Activated T-helper 2 cell treated with anti-CD3 and anti-CD28 coated beads, Interferon-gamma antibody, Interleukin-2, Interleukin-4, amounts not matched to agents 10 μg/mL and 5 μg/mL and 100 μg/mL, durations not matched to agents 14 hours and 24 hours and 36 hours (primary cell): ENCODE measurements around the gene RHBDD1. TPM values are rescaled to one million over a fixed set of nuclear protein-coding genes. Genes with fewer than 3 reads are reported as not detected.

ENCODE experiments used
- DNase-seq: peaks from one replicate; pipeline ENCODE4 v3.0.0; 2021; ENCODE audit warnings: low spot score
- H3K27ac Mint-ChIP-seq: one replicate; pipeline ENCODE4 v1.8.0; 2021; ENCODE audit warnings: mixed read lengths
- H3K27me3 Mint-ChIP-seq: one replicate; pipeline ENCODE4 v1.8.0; 2021; ENCODE audit warnings: low read depth, mixed read lengths
- H3K36me3 Mint-ChIP-seq: one replicate; pipeline ENCODE4 v1.8.0; 2021; ENCODE audit warnings: low read depth, mixed read lengths
- H3K4me1 Mint-ChIP-seq: one replicate; pipeline ENCODE4 v1.8.0; 2021; ENCODE audit warnings: low read depth, mixed read lengths
- H3K4me3 Mint-ChIP-seq: one replicate; pipeline ENCODE4 v1.8.0; 2021; ENCODE audit warnings: low read depth, mild to moderate bottlenecking, moderate library complexity, mixed read lengths
- H3K9me3 Mint-ChIP-seq: one replicate; pipeline ENCODE4 v1.8.0; 2021; ENCODE audit warnings: mixed read lengths
- intact Hi-C: fragments of 100-400 bp; cut with micrococcal nuclease; formaldehyde crosslinking; loops from one replicate; pipeline ENCODE4 v1.15.1; 2023
- total RNA-seq: library from RNA; stranded (reverse); gene quantifications from 2 replicates; pipeline ENCODE4 v1.2.3, GENCODE V29; 2022

The RHBDD1 gene
- total RNA-seq, 1 donor from 2014 or later, result 40.9 TPM

- intact Hi-C loops, result no loop called here
- no peaks in the 10 kb centered on the region for H3K36me3 Mint-ChIP-seq
- no peak overlapping the region for H3K27ac Mint-ChIP-seq
- DNase-seq, result no peak
- no peak overlapping the region for H3K4me3 Mint-ChIP-seq
- H3K9me3 Mint-ChIP-seq, result no peaks in the 10 kb centered on the region
- no peaks in the 10 kb centered on the region for H3K27me3 Mint-ChIP-seq
- H3K4me1 Mint-ChIP-seq, result peaks cover 2% of the 10 kb centered on the region
These were observed 193.7 kb downstream of the RHBDD1 start for GRCh38 chr2:227029426-227030105.

GRCh38 chr2:227030789-227031188, 194.9 kb downstream of the RHBDD1 start:
- Mint-ChIP-seq H3K4me1 (no peaks in the 10 kb centered on the region), H3K9me3 (no peaks in the 10 kb centered on the region), H3K27me3 (peaks cover 2% of the 10 kb centered on the region), H3K27ac (no peak overlapping the region), H3K36me3 (no peaks in the 10 kb centered on the region), H3K4me3 (no peak overlapping the region)
- intact Hi-C loops, result no loop called here
- DNase-seq, result no peak

- Mint-ChIP-seq H3K36me3 (no peaks in the 10 kb centered on the region), H3K4me3 (no peak overlapping the region), H3K9me3 (no peaks in the 10 kb centered on the region), H3K27ac (no peak overlapping the region), H3K4me1 (no peaks in the 10 kb centered on the region), H3K27me3 (peaks cover 2% of the 10 kb centered on the region)
- intact Hi-C loops, result no loop called here
- DNase-seq, result no peak
These were observed 195.5 kb downstream of the RHBDD1 start for GRCh38 chr2:227031379-227031778.

- intact Hi-C loops, result no loop called here
- no peak overlapping the region for H3K27ac Mint-ChIP-seq
- peaks cover 2% of the 10 kb centered on the region for H3K27me3 Mint-ChIP-seq
- no peak overlapping the region for H3K4me3 Mint-ChIP-seq
- no peaks in the 10 kb centered on the region for H3K4me1 Mint-ChIP-seq
- peak; percentile 10 for DNase-seq
- no peaks in the 10 kb centered on the region for H3K9me3 Mint-ChIP-seq
- no peaks in the 10 kb centered on the region for H3K36me3 Mint-ChIP-seq
These were observed 197.8 kb downstream of the RHBDD1 start for GRCh38 chr2:227033471-227034148.

GRCh38 chr2:227035711-227036367, 200.0 kb downstream of the RHBDD1 start:
- no peak for DNase-seq
- intact Hi-C loops, result no loop called here
- Mint-ChIP-seq H3K9me3 (no peaks in the 10 kb centered on the region), H3K27ac (no peak overlapping the region), H3K27me3 (peaks cover 2% of the 10 kb centered on the region), H3K4me3 (no peak overlapping the region), H3K4me1 (no peaks in the 10 kb centered on the region), H3K36me3 (no peaks in the 10 kb centered on the region)

- Mint-ChIP-seq H3K9me3 (no peaks in the 10 kb centered on the region), H3K4me3 (no peak overlapping the region), H3K36me3 (no peaks in the 10 kb centered on the region), H3K27me3 (peaks cover 2% of the 10 kb centered on the region), H3K4me1 (no peaks in the 10 kb centered on the region), H3K27ac (no peak overlapping the region)
- intact Hi-C loops, result no loop called here
- DNase-seq, result no peak
These were observed 200.7 kb downstream of the RHBDD1 start for GRCh38 chr2:227036527-227036926.

GRCh38 chr2:227038550-227039189, 202.8 kb downstream of the RHBDD1 start:
- no peak overlapping the region for H3K27ac Mint-ChIP-seq
- no peaks in the 10 kb centered on the region for H3K36me3 Mint-ChIP-seq
- intact Hi-C loops, result no loop called here
- no peaks in the 10 kb centered on the region for H3K9me3 Mint-ChIP-seq
- H3K4me3 Mint-ChIP-seq, result no peak overlapping the region
- peaks cover 2% of the 10 kb centered on the region for H3K27me3 Mint-ChIP-seq
- H3K4me1 Mint-ChIP-seq, result no peaks in the 10 kb centered on the region
- DNase-seq, result no peak

- intact Hi-C loops, result no loop called here
- Mint-ChIP-seq H3K4me1 (no peaks in the 10 kb centered on the region), H3K9me3 (no peaks in the 10 kb centered on the region), H3K36me3 (no peaks in the 10 kb centered on the region), H3K27me3 (no peaks in the 10 kb centered on the region), H3K27ac (no peak overlapping the region), H3K4me3 (no peak overlapping the region)
- DNase-seq, result no peak
These were observed 208.1 kb downstream of the RHBDD1 start for GRCh38 chr2:227043981-227044380.

Other genes starting within 250 kb of the RHBDD1 start
- 1.9 and 3.1 TPM in 2 replicates for gene IRS1, start 36.2 kb upstream of the RHBDD1 start, total RNA-seq